Measurements from ENCODE around the gene GPAM.

GPAM gene

DNA sequence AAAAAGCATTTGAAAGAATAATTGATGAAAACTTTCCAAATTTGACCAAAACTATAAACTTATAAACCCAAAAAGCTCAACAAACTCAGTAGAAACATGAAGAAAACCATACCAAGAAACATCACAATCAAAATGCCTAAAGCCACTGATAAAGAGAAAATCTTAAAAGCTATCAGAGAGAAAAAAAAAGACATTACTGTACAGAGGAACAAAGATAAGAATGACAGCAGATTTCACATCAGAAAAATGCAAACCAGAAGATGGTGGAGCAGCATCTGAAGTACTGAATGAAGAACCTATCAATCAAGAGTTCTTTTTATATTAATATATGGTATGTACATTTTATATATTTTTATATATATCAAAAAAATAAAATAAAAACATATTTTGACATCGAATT, 2.4 kb upstream of the GPAM start:
- no peaks in the 10 kb centered on the region for H3K79me2 ChIP-seq (ENCODE audit: control insufficient read depth, insufficient read depth, low read length)
- no peak overlapping the region for H3K56ac ChIP-seq (ENCODE audit: low read length)
- H3K4me2 ChIP-seq (ENCODE audit: low read length): no peak overlapping the region
- H3K18ac ChIP-seq (ENCODE audit: low read length): no peak overlapping the region
- no peak overlapping the region for H3K4ac ChIP-seq (ENCODE audit: low read depth, low read length)
- H2BK15ac ChIP-seq (replicated peaks; ENCODE audit: low read depth): no peak overlapping the region
- H4K5ac ChIP-seq (ENCODE audit: low read length): no peak overlapping the region
- H3K4me1 ChIP-seq (ENCODE audit: control insufficient read depth, low read depth, low read length): peaks cover 2% of the 10 kb centered on the region
- H3K4me3 ChIP-seq (ENCODE audit: low read length): no peak overlapping the region
- H4K8ac ChIP-seq (ENCODE audit: low read depth, low read length): no peak overlapping the region
- no peak overlapping the region for H3K9ac ChIP-seq (ENCODE audit: low read length)
- H3K36me3 ChIP-seq (ENCODE audit: control insufficient read depth, insufficient read depth, low read length): no peaks in the 10 kb centered on the region
- WGBS (ENCODE audit: extremely low coverage, insufficient coverage, low lambda C conversion rate): no CpG with 5 or more reads among the region's 1 CpG
- no peak overlapping the region for H2AK5ac ChIP-seq (ENCODE audit: low read length)
- no peak overlapping the region for H2BK120ac ChIP-seq (ENCODE audit: low read depth, low read length)
- H3K79me1 ChIP-seq (ENCODE audit: low read length): peaks cover 4% of the 10 kb centered on the region
- no peak overlapping the region for H2BK5ac ChIP-seq (ENCODE audit: low read length)
- H3K27me3 ChIP-seq (ENCODE audit: insufficient read depth, low read length, poor library complexity): no peaks in the 10 kb centered on the region
- no peak for DNase-seq
- H3K23ac ChIP-seq (ENCODE audit: low read length): no peak overlapping the region
- no peak overlapping the region for H3K27ac ChIP-seq (ENCODE audit: low read depth, low read length)

DNA sequence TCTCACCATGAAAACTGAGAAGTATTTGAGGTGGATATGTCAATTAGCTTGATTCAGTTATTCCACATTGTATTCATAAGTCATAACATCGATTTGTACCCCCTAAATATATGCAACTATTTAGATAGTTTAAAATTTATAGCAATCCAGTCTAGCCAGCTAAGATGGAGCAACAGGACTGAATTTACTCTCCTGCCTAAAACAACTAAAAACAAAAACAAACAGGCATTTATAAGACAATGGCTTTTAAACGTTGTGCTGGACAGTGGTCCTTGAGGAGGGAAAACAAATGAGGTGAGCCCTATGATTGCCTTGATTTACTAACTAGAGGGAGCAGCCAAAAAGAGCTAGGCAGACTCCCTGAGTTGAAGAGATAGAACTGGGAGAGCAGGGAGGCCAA, 814 bp upstream of the GPAM start:
- no peak overlapping the region for H2AK5ac ChIP-seq (ENCODE audit: low read length)
- no peak overlapping the region for H3K4ac ChIP-seq (ENCODE audit: low read depth, low read length)
- H3K4me2 ChIP-seq (ENCODE audit: low read length): no peak overlapping the region
- H3K23ac ChIP-seq (ENCODE audit: low read length): no peak overlapping the region
- H3K4me3 ChIP-seq (ENCODE audit: low read length): no peak overlapping the region
- H3K18ac ChIP-seq (ENCODE audit: low read length): no peak overlapping the region
- no peaks in the 10 kb centered on the region for H3K27me3 ChIP-seq (ENCODE audit: insufficient read depth, low read length, poor library complexity)
- H2BK15ac ChIP-seq (replicated peaks; ENCODE audit: low read depth): no peak overlapping the region
- no peak overlapping the region for H4K5ac ChIP-seq (ENCODE audit: low read length)
- H3K4me1 ChIP-seq (ENCODE audit: control insufficient read depth, low read depth, low read length): peaks cover 2% of the 10 kb centered on the region
- no peaks in the 10 kb centered on the region for H3K36me3 ChIP-seq (ENCODE audit: control insufficient read depth, insufficient read depth, low read length)
- H3K9ac ChIP-seq (ENCODE audit: low read length): no peak overlapping the region
- H3K79me1 ChIP-seq (ENCODE audit: low read length): peaks cover 4% of the 10 kb centered on the region
- H2BK120ac ChIP-seq (ENCODE audit: low read depth, low read length): no peak overlapping the region
- no CpG with 5 or more reads among the region's 2 CpGs for WGBS (ENCODE audit: extremely low coverage, insufficient coverage, low lambda C conversion rate)
- no peak overlapping the region for H2BK5ac ChIP-seq (ENCODE audit: low read length)
- H3K79me2 ChIP-seq (ENCODE audit: control insufficient read depth, insufficient read depth, low read length): no peaks in the 10 kb centered on the region
- no peak overlapping the region for H3K27ac ChIP-seq (ENCODE audit: low read depth, low read length)
- H4K8ac ChIP-seq (ENCODE audit: low read depth, low read length): no peak overlapping the region
- H3K56ac ChIP-seq (ENCODE audit: low read length): no peak overlapping the region
- no peak for DNase-seq

DNA sequence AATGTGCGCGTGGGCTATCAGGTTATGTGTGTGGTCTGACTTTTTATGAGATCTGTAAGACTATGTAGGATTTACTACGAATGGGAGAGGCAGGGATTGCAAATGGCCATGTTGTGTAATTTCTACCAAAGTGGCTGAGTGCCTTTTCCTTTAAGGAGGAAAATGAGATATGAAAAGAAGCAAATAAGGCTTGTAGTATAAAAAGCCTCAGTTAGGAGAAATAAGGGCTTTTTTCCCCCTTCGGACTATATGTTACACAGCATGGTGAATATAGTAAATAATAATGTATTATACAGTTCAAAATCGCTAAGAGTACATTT, 447 bp upstream of the GPAM start:
- Histone ChIP-seq H4K5ac (ENCODE audit: low read length) (no peak overlapping the region), H3K4me2 (ENCODE audit: low read length) (peak overlapping the region; percentile 93), H2BK120ac (ENCODE audit: low read depth, low read length) (no peak overlapping the region), H3K56ac (ENCODE audit: low read length) (peak overlapping the region; percentile 100), H3K23ac (ENCODE audit: low read length) (no peak overlapping the region), H3K4me1 (ENCODE audit: control insufficient read depth, low read depth, low read length) (peaks cover 2% of the 10 kb centered on the region), H3K36me3 (ENCODE audit: control insufficient read depth, insufficient read depth, low read length) (no peaks in the 10 kb centered on the region), H3K79me1 (ENCODE audit: low read length) (peaks cover 4% of the 10 kb centered on the region), H3K27me3 (ENCODE audit: insufficient read depth, low read length, poor library complexity) (no peaks in the 10 kb centered on the region), H3K4me3 (ENCODE audit: low read length) (peak overlapping the region; percentile 85), H2BK15ac (replicated peaks; ENCODE audit: low read depth) (no peak overlapping the region), H4K8ac (ENCODE audit: low read depth, low read length) (no peak overlapping the region), H3K4ac (ENCODE audit: low read depth, low read length) (no peak overlapping the region), H3K9ac (ENCODE audit: low read length) (peak overlapping the region; percentile 98), H3K27ac (ENCODE audit: low read depth, low read length) (no peak overlapping the region), H2AK5ac (ENCODE audit: low read length) (no peak overlapping the region), H3K18ac (ENCODE audit: low read length) (no peak overlapping the region), H3K79me2 (ENCODE audit: control insufficient read depth, insufficient read depth, low read length) (no peaks in the 10 kb centered on the region), H2BK5ac (ENCODE audit: low read length) (no peak overlapping the region)
- no peak for DNase-seq
- no CpG with 5 or more reads among the region's 5 CpGs for WGBS (ENCODE audit: extremely low coverage, insufficient coverage, low lambda C conversion rate)

DNA sequence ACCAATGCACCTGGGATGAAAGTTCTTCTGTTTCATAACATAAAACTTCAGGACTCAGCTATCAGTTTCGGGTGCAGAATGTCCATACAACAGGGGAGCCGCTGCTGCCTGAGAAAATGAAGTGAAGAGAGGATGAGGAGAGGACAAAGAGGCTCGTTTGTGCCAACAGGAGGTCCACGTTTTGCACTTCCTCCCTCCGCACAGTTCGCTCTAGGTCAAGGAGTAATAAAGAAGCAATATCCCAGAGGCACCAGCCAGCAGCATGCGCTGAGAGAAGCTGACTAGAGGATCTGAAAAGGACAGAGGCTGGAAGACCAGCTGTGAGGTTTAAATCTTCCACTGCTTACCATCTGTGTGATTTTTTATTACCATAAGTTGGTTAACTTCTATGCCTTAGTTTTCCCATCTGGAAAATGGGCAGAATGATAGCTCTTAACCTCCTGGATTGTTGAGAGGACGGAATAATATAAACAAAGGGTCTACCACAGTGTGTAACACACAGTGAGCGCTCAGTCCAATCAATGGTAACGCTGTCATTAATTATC, 709 bp downstream of the GPAM start:
- no peak for DNase-seq
- Histone ChIP-seq H3K4ac (ENCODE audit: low read depth, low read length) (no peak overlapping the region), H2BK5ac (ENCODE audit: low read length) (no peak overlapping the region), H2AK5ac (ENCODE audit: low read length) (no peak overlapping the region), H2BK120ac (ENCODE audit: low read depth, low read length) (no peak overlapping the region), H3K4me1 (ENCODE audit: control insufficient read depth, low read depth, low read length) (peaks cover 2% of the 10 kb centered on the region), H3K4me2 (ENCODE audit: low read length) (peak overlapping the region; percentile 89), H4K8ac (ENCODE audit: low read depth, low read length) (no peak overlapping the region), H3K56ac (ENCODE audit: low read length) (peak overlapping the region; percentile 100), H3K9ac (ENCODE audit: low read length) (peak overlapping the region; percentile 87), H3K79me1 (ENCODE audit: low read length) (peaks cover 4% of the 10 kb centered on the region), H4K5ac (ENCODE audit: low read length) (peak overlapping the region; percentile 48), H2BK15ac (replicated peaks; ENCODE audit: low read depth) (no peak overlapping the region), H3K18ac (ENCODE audit: low read length) (no peak overlapping the region), H3K79me2 (ENCODE audit: control insufficient read depth, insufficient read depth, low read length) (no peaks in the 10 kb centered on the region), H3K27me3 (ENCODE audit: insufficient read depth, low read length, poor library complexity) (no peaks in the 10 kb centered on the region), H3K36me3 (ENCODE audit: control insufficient read depth, insufficient read depth, low read length) (no peaks in the 10 kb centered on the region), H3K27ac (ENCODE audit: low read depth, low read length) (no peak overlapping the region), H3K23ac (ENCODE audit: low read length) (no peak overlapping the region), H3K4me3 (ENCODE audit: low read length) (peak overlapping the region; percentile 92)
- no CpG with 5 or more reads among the region's 10 CpGs for WGBS (ENCODE audit: extremely low coverage, insufficient coverage, low lambda C conversion rate)

DNA sequence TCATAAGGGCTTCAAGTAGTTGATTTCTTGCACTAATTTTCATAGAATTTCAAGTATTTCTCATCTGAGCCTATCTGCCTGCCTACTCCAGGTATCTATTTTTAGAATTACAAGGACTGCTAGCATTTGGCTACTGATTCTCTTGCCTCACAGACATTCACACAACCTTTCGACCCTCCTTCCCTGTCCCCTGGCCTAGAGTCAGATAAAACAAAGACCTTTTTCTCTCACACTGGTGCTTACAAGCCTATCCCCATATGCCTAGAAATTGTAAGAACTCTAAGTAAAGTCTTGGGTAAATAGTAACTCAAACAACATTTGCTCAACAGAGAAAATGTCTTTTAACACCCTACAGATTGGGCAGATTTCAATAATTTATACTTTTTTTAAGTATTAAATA, 6.3 kb downstream of the GPAM start:
- H3K4me1 ChIP-seq (ENCODE audit: control insufficient read depth, low read depth, low read length): no peaks in the 10 kb centered on the region
- no peak overlapping the region for H3K4me3 ChIP-seq (ENCODE audit: low read length)
- no peak overlapping the region for H3K23ac ChIP-seq (ENCODE audit: low read length)
- H2BK5ac ChIP-seq (ENCODE audit: low read length): no peak overlapping the region
- no peak overlapping the region for H3K9ac ChIP-seq (ENCODE audit: low read length)
- H3K56ac ChIP-seq (ENCODE audit: low read length): no peak overlapping the region
- no peak overlapping the region for H3K27ac ChIP-seq (ENCODE audit: low read depth, low read length)
- H3K18ac ChIP-seq (ENCODE audit: low read length): no peak overlapping the region
- H4K5ac ChIP-seq (ENCODE audit: low read length): no peak overlapping the region
- no peak overlapping the region for H2AK5ac ChIP-seq (ENCODE audit: low read length)
- no peak for DNase-seq
- H2BK120ac ChIP-seq (ENCODE audit: low read depth, low read length): no peak overlapping the region
- H3K79me1 ChIP-seq (ENCODE audit: low read length): no peaks in the 10 kb centered on the region
- no peaks in the 10 kb centered on the region for H3K79me2 ChIP-seq (ENCODE audit: control insufficient read depth, insufficient read depth, low read length)
- no peak overlapping the region for H2BK15ac ChIP-seq (replicated peaks; ENCODE audit: low read depth)
- no peak overlapping the region for H4K8ac ChIP-seq (ENCODE audit: low read depth, low read length)
- WGBS (ENCODE audit: extremely low coverage, insufficient coverage, low lambda C conversion rate): no CpG with 5 or more reads among the region's 1 CpG
- H3K4ac ChIP-seq (ENCODE audit: low read depth, low read length): no peak overlapping the region
- no peaks in the 10 kb centered on the region for H3K36me3 ChIP-seq (ENCODE audit: control insufficient read depth, insufficient read depth, low read length)
- H3K4me2 ChIP-seq (ENCODE audit: low read length): no peak overlapping the region
- no peaks in the 10 kb centered on the region for H3K27me3 ChIP-seq (ENCODE audit: insufficient read depth, low read length, poor library complexity)

DNA sequence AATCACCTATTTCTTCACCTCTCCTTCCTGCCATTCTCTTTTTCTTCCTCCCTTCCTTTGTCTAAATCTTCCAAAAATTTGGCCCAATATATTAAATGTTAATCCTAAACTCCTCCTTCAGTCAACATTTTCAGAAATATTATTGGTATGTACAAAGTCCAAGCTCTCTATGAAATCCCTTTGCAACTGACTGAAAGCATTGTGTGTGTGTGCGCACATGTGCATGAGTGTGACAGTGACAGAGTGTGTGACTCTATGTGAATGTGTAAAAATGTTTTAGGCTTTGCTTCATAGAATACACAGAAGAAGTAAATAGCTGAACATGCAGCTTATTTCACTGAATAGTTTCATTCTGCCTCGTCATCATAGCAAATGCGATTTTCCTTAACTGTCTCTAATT, 7.0 kb downstream of the GPAM start:
- no peaks in the 10 kb centered on the region for H3K4me1 ChIP-seq (ENCODE audit: control insufficient read depth, low read depth, low read length)
- H3K9ac ChIP-seq (ENCODE audit: low read length): no peak overlapping the region
- H3K56ac ChIP-seq (ENCODE audit: low read length): no peak overlapping the region
- H2BK120ac ChIP-seq (ENCODE audit: low read depth, low read length): no peak overlapping the region
- H3K4me2 ChIP-seq (ENCODE audit: low read length): no peak overlapping the region
- H3K4me3 ChIP-seq (ENCODE audit: low read length): no peak overlapping the region
- H3K27ac ChIP-seq (ENCODE audit: low read depth, low read length): no peak overlapping the region
- H3K4ac ChIP-seq (ENCODE audit: low read depth, low read length): no peak overlapping the region
- H3K36me3 ChIP-seq (ENCODE audit: control insufficient read depth, insufficient read depth, low read length): no peaks in the 10 kb centered on the region
- no peak overlapping the region for H3K23ac ChIP-seq (ENCODE audit: low read length)
- no peaks in the 10 kb centered on the region for H3K79me1 ChIP-seq (ENCODE audit: low read length)
- H3K27me3 ChIP-seq (ENCODE audit: insufficient read depth, low read length, poor library complexity): no peaks in the 10 kb centered on the region
- no peak overlapping the region for H4K5ac ChIP-seq (ENCODE audit: low read length)
- no peak overlapping the region for H3K18ac ChIP-seq (ENCODE audit: low read length)
- no peaks in the 10 kb centered on the region for H3K79me2 ChIP-seq (ENCODE audit: control insufficient read depth, insufficient read depth, low read length)
- no peak overlapping the region for H2BK15ac ChIP-seq (replicated peaks; ENCODE audit: low read depth)
- no peak overlapping the region for H2AK5ac ChIP-seq (ENCODE audit: low read length)
- DNase-seq: no peak
- WGBS (ENCODE audit: extremely low coverage, insufficient coverage, low lambda C conversion rate): no CpG with 5 or more reads among the region's 3 CpGs
- H2BK5ac ChIP-seq (ENCODE audit: low read length): no peak overlapping the region
- no peak overlapping the region for H4K8ac ChIP-seq (ENCODE audit: low read depth, low read length)

All from mesendoderm (in vitro differentiated cells).